Measurements from ENCODE around the gene JAGN1. TPM values are rescaled to one million over a fixed set of nuclear protein-coding genes. Genes with fewer than 3 reads are reported as not detected.
A peak's percentile ranks its signal among the peaks of the same experiment; 100 is the strongest.

The JAGN1 gene
- total and polyA plus RNA-seq, 2 of the 8 experiments (the other 6 are each of a cell fraction or from before 2014, with no cell fraction given) = 26.9 to 51.6 TPM

GRCh38 chr3:9852528-9852927, 37.9 kb upstream of the JAGN1 start:
- POLR2A ChIA-PET (ENCODE audit: partially characterized antibody) = interaction anchor here (1.2 kb wide), 2 partner anchors 9 to 10 kb away, joined by 3 read pairs; no protein-coding TSS in a partner anchor

More at GRCh38 chr3:9852528-9852927, 37.9 kb upstream of the JAGN1 start:
- Histone ChIP-seq H3K56ac (replicated peaks; ENCODE audit: insufficient read length, low read depth, low read length) (no peak overlapping the region), H2AK5ac (ENCODE audit: low read depth, low read length) (no peak overlapping the region), H2BK20ac (ENCODE audit: low read length) (no peak overlapping the region), H2BK12ac (ENCODE audit: low read depth, low read length) (no peak overlapping the region), H2BK120ac (replicated peaks; ENCODE audit: low read depth, low read length) (no peak overlapping the region), H3K27ac (ENCODE audit: low read depth, low read length) (no peak overlapping the region), H4K8ac (ENCODE audit: extremely low read depth, insufficient read depth, low read length) (no peak overlapping the region), H3K4me1 (replicated peaks in 1 of 4; ENCODE audit: control insufficient read depth in 3 of 4, insufficient read depth in 4 of 4, low read length in 3 of 4) (no peaks in the 10 kb centered on the region), H2AFZ (ENCODE audit: low read length) (no peak overlapping the region), H4K20me1 (replicated peaks in 1 of 2; ENCODE audit: control insufficient read depth in 1 of 2, insufficient read depth in 2 of 2, low read length in 2 of 2) (no peaks in the 10 kb centered on the region), H3K4ac (replicated peaks; ENCODE audit: insufficient read length, low read depth, low read length) (no peak overlapping the region), H4K5ac (ENCODE audit: insufficient read length, low read depth, low read length) (no peak overlapping the region), H3K36me3 (ENCODE audit: control insufficient read depth in 2 of 4, insufficient read depth in 4 of 4, low read length in 3 of 4) (no peaks in the 10 kb centered on the region), H3K9me3 (ENCODE audit: insufficient read depth in 2 of 2, low read depth in 1 of 2, low read length in 1 of 2) (no peaks in the 10 kb centered on the region), H3K4me3 (ENCODE audit: extremely low read depth in 1 of 4, insufficient read depth in 2 of 4, low read depth in 3 of 4, low read length in 4 of 4) (no peak overlapping the region), H3K23ac (ENCODE audit: insufficient read length) (no peak overlapping the region), H3K4me2 (ENCODE audit: insufficient read depth in 1 of 2, low read depth in 2 of 2, low read length in 2 of 2) (no peak overlapping the region), H3K14ac (ENCODE audit: insufficient read length) (no peak overlapping the region), H3K9ac (replicated peaks in 1 of 4; ENCODE audit: extremely low read depth in 1 of 4, low read depth in 3 of 4, low read length in 3 of 4) (no peak overlapping the region), H3K18ac (ENCODE audit: extremely low read depth, low read length) (no peak overlapping the region), H2BK15ac (ENCODE audit: low read length) (no peak overlapping the region), H4K91ac (replicated peaks; ENCODE audit: insufficient read length, low read length) (no peak overlapping the region), H3K27me3 (replicated peaks in 1 of 4; ENCODE audit: control insufficient read depth in 3 of 4, extremely low read depth in 1 of 4, insufficient read depth in 3 of 4, low read length in 3 of 4) (no peaks in the 10 kb centered on the region; a peak in 1 of 7 replicates), H2BK5ac (ENCODE audit: low read depth, low read length) (no peak overlapping the region), H3K23me2 (ENCODE audit: low read depth, low read length) (no peaks in the 10 kb centered on the region), H3K79me1 (ENCODE audit: low read depth, low read length) (no peaks in the 10 kb centered on the region), H3K79me2 (ENCODE audit: control insufficient read depth in 1 of 2, insufficient read depth in 2 of 2, low read length in 2 of 2) (no peaks in the 10 kb centered on the region)
- whole genome bisulfite sequencing, 2 experiments (ENCODE audit: extremely low coverage in 1 of 2, insufficient coverage in 1 of 2, insufficient read length in 1 of 2, insufficient replicate concordance in 2 of 2, low coverage in 1 of 2, low lambda C conversion rate in 2 of 2, missing lambda C conversion rate in 1 of 2) = 93% methylated on average over 6 of the region's 6 CpGs; no CpG with 5 or more reads in 1 of the 2 experiments
- DNase-seq (ENCODE audit: low read depth in 1 of 2, low spot score in 2 of 2) (no peak), FAIRE-seq (no peak)
- CTCF ChIA-PET (ENCODE audit: partially characterized antibody) = interaction anchor here (1.0 to 1.9 kb wide), 5 partner anchors 23 to 94 kb away, joined by 3 to 6 read pairs (median 4); no protein-coding TSS in a partner anchor
- TF ChIP-seq CTCF (IDR thresholded peaks at IDR 0.05; ENCODE audit: control extremely low read depth in 1 of 3, insufficient read depth in 1 of 3, low read depth in 1 of 3, low read length in 3 of 3) = 0 out of 4 replicates have a peak, but pooled peaks of 1 of the 3 experiments have one; percentile 19
- peak in 1 of 2 experiments; percentile 31; a peak in 2 of 4 replicates for TF ChIP-seq RAD21 (IDR thresholded peaks at IDR 0.05 in 1 of 2, conservative IDR thresholded peaks at IDR 0.05 in 1 of 2; ENCODE audit: low read depth in 2 of 2, low read length in 2 of 2)
- TF ChIP-seq NANOG (IDR thresholded peaks at IDR 0.05; ENCODE audit: insufficient read depth, low read depth, low read length, poor library complexity, severe bottlenecking) = no peak
- TF ChIP-seq SAP30 (IDR thresholded peaks at IDR 0.05; ENCODE audit: insufficient read depth, insufficient replicate concordance, low read length) = no peak
- TF ChIP-seq, protein P1, sequence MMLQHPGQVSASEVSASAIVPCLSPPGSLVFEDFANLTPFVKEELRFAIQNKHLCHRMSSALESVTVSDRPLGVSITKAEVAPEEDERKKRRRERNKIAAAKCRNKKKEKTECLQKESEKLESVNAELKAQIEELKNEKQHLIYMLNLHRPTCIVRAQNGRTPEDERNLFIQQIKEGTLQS (IDR thresholded peaks at IDR 0.05; ENCODE audit: insufficient read depth, low read depth, low read length) = no peak
- TF ChIP-seq RFX5 (IDR thresholded peaks at IDR 0.05; ENCODE audit: borderline replicate concordance, low read depth, low read length) = no peak
- TF ChIP-seq CBX8 (IDR thresholded peaks at IDR 0.05; ENCODE audit: borderline replicate concordance, low read depth, low read length) = no peak
- no peak for TF ChIP-seq CTBP2 (IDR thresholded peaks at IDR 0.05; ENCODE audit: borderline replicate concordance, insufficient read depth, insufficient read length, low read length)
